Prostate gland (tissue), 2 donors: Measurements from ENCODE around the gene KCNN2.

ENCODE experiments used
- POLR2AphosphoS5 ChIP-seq: sonication (generic); formaldehyde crosslinking; IDR thresholded peaks from one replicate; pipeline ENCODE4 v1.6.1; 2017; ENCODE audit warnings: antibody characterized with exemption
- TF ChIP-seq, protein P1 (sequence below), 4 experiments: fragments of 200-600 bp in 2 of 4; fragments of 450-650 bp in 2 of 4; sonication (generic) in 2 of 4; IDR thresholded peaks; 1 replicate in 3 of 4; 2 replicates in 1 of 4; pipeline ENCODE4 v1.5.1; 2016 to 2019; ENCODE audit warnings: antibody characterized with exemption in 4 of 4, mild to moderate bottlenecking in 2 of 4, moderate library complexity in 2 of 4

DNA sequence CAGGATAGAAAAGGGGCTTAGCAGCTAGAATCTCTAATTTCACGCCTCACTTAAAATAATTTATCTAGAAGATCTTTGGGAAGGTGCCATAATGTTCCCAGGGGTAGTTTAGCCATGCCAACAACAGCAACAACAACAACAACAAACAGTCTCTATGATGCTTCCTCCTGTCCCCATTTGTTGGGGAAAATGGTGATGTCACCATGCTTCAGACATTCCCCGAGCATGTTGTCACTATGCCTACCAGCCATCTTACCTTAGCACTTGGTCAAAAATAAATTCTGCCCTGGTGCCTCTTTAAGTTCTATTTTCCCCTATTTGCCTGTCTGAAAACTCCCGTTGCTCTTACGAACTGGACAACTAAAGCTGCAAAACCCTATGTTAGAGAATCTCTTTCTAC, 76.6 kb downstream of the KCNN2 start:
- TF ChIP-seq, protein P1, sequence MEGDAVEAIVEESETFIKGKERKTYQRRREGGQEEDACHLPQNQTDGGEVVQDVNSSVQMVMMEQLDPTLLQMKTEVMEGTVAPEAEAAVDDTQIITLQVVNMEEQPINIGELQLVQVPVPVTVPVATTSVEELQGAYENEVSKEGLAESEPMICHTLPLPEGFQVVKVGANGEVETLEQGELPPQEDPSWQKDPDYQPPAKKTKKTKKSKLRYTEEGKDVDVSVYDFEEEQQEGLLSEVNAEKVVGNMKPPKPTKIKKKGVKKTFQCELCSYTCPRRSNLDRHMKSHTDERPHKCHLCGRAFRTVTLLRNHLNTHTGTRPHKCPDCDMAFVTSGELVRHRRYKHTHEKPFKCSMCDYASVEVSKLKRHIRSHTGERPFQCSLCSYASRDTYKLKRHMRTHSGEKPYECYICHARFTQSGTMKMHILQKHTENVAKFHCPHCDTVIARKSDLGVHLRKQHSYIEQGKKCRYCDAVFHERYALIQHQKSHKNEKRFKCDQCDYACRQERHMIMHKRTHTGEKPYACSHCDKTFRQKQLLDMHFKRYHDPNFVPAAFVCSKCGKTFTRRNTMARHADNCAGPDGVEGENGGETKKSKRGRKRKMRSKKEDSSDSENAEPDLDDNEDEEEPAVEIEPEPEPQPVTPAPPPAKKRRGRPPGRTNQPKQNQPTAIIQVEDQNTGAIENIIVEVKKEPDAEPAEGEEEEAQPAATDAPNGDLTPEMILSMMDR (IDR thresholded peaks at IDR 0.05) = no peak
- no peak for TF ChIP-seq POLR2AphosphoS5
